ENCODE measurements around the gene AOPEP. TPM values are rescaled to one million over a fixed set of nuclear protein-coding genes. Genes with fewer than 3 reads are reported as not detected.

The AOPEP gene
- total RNA-seq, 1 experiment from 2014 or later = 15.0 TPM

GRCh38 chr9:95055334-95055850, 328.9 kb downstream of the AOPEP start:
- WGBS (ENCODE audit: extremely low coverage, insufficient read length, low lambda C conversion rate) = no CpG with 5 or more reads among the region's 6 CpGs
- no peak overlapping the region for H3K4me2 ChIP-seq (ENCODE audit: insufficient read depth, insufficient read length, low read length)

More at GRCh38 chr9:95055334-95055850, 328.9 kb downstream of the AOPEP start:
- H3K4me1 ChIP-seq (ENCODE audit: insufficient read depth, low read length) = peaks cover 2% of the 10 kb centered on the region; the same call in 1 of the 2 replicates
- no peak overlapping the region for H2BK20ac ChIP-seq (ENCODE audit: low read depth, low read length, poor library complexity, severe bottlenecking)
- H4K5ac ChIP-seq (ENCODE audit: insufficient read length, low read depth, low read length) = no peak overlapping the region
- H3K27ac ChIP-seq (ENCODE audit: insufficient read length, low read depth, low read length) = no peak overlapping the region
- H3T11ph ChIP-seq (ENCODE audit: low read length) = no peak overlapping the region
- H3K4ac ChIP-seq (ENCODE audit: low read depth, low read length) = no peak overlapping the region
- H2BK15ac ChIP-seq (ENCODE audit: low read depth, low read length) = no peak overlapping the region
- no peaks in the 10 kb centered on the region for H3K9me3 Mint-ChIP-seq
- no peak overlapping the region for H3K9ac ChIP-seq (ENCODE audit: extremely low read depth, insufficient read length, low read length)
- H3K56ac ChIP-seq (ENCODE audit: insufficient read length, low read depth, low read length) = no peak overlapping the region
- no peak overlapping the region for H2BK12ac ChIP-seq (ENCODE audit: insufficient read length, low read depth, low read length)
- no peaks in the 10 kb centered on the region for H3K23me2 ChIP-seq (ENCODE audit: insufficient read length, low read depth, low read length, poor library complexity, severe bottlenecking)
- H3K4me3 Mint-ChIP-seq = no peak overlapping the region
- no peaks in the 10 kb centered on the region for H4K20me1 ChIP-seq (ENCODE audit: control insufficient read depth, insufficient read depth, insufficient read length)
- H2AFZ ChIP-seq (ENCODE audit: low read length) = no peak overlapping the region
- H3K23ac ChIP-seq (ENCODE audit: insufficient read length, low read depth, low read length) = no peak overlapping the region
- H3K9me3 ChIP-seq (ENCODE audit: control insufficient read depth, low read depth, low read length) = no peaks in the 10 kb centered on the region
- no peaks in the 10 kb centered on the region for H3K36me3 Mint-ChIP-seq (ENCODE audit: insufficient read depth in 1 of 3, low read depth in 3 of 3)
- no peaks in the 10 kb centered on the region for H3K27me3 Mint-ChIP-seq (ENCODE audit: low read depth)
- H3K4me1 Mint-ChIP-seq = peaks cover 11 to 34% of the 10 kb centered on the region in 2 experiments
- no peak overlapping the region for H2AK5ac ChIP-seq (ENCODE audit: insufficient read length, low read length)
- H3K18ac ChIP-seq (ENCODE audit: insufficient read length, low read depth, low read length) = no peak overlapping the region
- no peaks in the 10 kb centered on the region for H3K79me2 ChIP-seq (ENCODE audit: insufficient read depth, low read length)
- H4K8ac ChIP-seq (replicated peaks; ENCODE audit: insufficient read length, low read depth, low read length) = no peak overlapping the region
- DNase-seq = no peak
- no peak overlapping the region for H2BK120ac ChIP-seq (ENCODE audit: low read depth, low read length, poor library complexity, severe bottlenecking)
- no peak for TF ChIP-seq CTCF (conservative IDR thresholded peaks at IDR 0.05)
- H3K14ac ChIP-seq (ENCODE audit: insufficient read depth, low read length) = no peak overlapping the region
- no peak overlapping the region for H4K91ac ChIP-seq (ENCODE audit: insufficient read length, low read depth, low read length)
- H2BK5ac ChIP-seq (ENCODE audit: insufficient read length, low read length) = no peak overlapping the region
- H3K27ac Mint-ChIP-seq = peak overlapping the region; percentile 13 to 54 (median 45); a peak in 3 of 7 replicates
- no peaks in the 10 kb centered on the region for H3K27me3 ChIP-seq (ENCODE audit: insufficient read depth, low read length)
- no peaks in the 10 kb centered on the region for H3K79me1 ChIP-seq (ENCODE audit: insufficient read depth, low read depth, low read length, poor library complexity, severe bottlenecking)
